NCI-H510A treated with DMSO at 0.1 percent for 48 hours (cell line): ENCODE data around the gene IKBKE.

Experiments used
- DNase-seq: peaks from one replicate; lab custom pipeline; 2025; lab: John Stamatoyannopoulos, UW

The IKBKE gene

GRCh38 chr1:206496131-206496793 is 26.0 kb downstream of the IKBKE start:
- DNase-seq, result no peak

DNA sequence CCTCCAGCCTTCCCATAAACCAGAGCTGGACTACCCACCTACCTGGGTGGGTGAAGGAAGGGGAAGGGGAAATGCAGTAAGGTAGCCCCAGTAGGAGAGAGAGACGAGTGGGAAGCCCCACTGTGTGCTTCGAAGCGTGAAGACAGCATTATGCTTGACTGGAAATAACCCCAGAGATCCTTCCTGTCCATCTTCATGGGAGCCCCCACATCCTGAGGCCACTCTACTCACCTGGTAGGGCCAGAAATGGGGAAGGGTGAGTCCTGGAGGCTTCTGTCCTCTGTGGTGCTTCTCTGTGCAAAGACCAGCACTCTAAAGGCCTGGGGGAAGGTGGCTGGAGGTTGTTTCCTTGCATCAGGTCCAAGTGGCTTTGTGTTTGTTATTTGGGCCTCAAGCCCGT is 27.1 kb downstream of the IKBKE start:
- no peak for DNase-seq

DNA sequence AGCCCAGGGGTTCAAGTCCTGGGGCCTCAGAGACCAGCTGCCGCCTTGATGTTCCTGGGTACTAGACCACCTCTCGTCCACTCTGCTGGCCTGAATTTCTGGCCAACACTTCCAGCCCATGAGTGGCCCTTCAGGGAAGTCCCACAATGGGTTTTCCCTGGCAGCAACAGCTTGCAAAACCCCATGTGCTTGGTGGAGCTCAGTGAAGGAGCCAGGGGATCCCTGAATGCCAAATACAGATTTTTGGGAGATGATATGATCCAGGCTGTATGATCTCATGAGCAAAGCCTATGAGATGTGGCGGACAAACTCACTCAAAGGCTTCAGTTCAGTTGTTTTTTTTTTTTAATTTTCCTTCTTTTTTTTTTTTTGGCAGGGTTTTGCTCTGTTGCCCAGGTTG is 27.5 kb downstream of the IKBKE start:
- DNase-seq, result no peak

- DNase-seq, result no peak
These were observed 28.4 kb downstream of the IKBKE start for GRCh38 chr1:206498685-206499084.

DNA sequence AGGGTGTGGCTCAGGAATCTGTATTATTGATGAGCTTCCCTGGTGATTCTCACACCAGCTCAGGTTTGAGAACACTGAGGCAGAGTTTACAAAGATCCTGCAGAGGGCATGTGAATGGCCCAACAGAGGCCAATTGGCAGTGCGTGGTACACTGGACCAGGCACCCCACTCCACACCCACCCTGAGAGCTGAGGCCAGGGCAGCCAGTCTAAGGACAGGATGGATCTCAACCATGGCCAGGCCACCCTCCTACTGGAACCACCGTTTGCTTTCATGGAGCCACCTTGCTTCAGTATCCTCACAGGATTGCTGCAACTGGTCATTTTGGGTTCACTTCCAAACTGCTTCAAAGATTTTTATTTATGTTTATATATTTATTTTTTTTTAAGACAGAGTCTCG is 29.8 kb downstream of the IKBKE start:
- DNase-seq, result no peak

DNA sequence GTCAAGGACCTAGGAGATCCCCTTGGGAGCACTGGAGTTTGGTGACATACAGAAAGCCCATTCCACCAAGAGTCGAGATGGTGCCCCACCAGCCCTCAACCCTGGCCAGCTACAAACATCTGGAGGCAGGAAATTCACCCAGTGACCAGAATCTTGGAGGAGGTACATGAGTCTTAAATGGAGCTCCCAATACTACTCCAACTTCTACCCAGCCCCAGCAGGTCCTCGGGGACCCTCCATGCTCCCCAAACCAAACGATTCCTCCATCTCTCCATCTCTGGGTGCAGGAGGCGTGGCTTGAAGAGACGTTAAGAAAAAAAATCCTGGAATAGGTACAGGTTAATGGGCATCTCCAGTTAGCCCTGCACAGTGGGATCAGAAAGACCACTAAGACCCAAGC is 31.6 kb downstream of the IKBKE start:
- DNase-seq, result no peak

- DNase-seq, result no peak
These were observed 32.1 kb downstream of the IKBKE start for GRCh38 chr1:206502403-206502802.

GRCh38 chr1:206502812-206503211 is 32.5 kb downstream of the IKBKE start:
- DNase-seq, result no peak

GRCh38 chr1:206503591-206504362 is 33.5 kb downstream of the IKBKE start:
- no peak for DNase-seq

DNA sequence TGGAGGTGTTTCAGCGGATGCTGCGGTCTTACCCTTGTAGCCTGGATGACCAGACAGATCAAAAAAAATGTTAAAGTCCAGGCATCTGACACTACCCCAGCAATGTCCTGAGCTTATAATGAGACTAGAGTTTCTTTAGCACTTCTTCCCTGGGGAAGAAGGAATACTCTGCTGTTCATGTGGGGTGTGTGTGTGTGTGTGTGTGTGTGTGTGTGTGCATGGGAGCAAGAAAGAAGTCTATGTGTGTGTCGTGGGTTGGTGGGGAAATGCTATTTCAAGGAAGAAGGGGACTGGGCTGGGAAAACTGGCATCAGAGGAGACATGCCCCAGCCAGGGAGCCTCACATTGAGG is 34.1 kb downstream of the IKBKE start:
- no peak for DNase-seq

- no peak for DNase-seq
These were observed 35.6 kb downstream of the IKBKE start for GRCh38 chr1:206505702-206506355.

DNA sequence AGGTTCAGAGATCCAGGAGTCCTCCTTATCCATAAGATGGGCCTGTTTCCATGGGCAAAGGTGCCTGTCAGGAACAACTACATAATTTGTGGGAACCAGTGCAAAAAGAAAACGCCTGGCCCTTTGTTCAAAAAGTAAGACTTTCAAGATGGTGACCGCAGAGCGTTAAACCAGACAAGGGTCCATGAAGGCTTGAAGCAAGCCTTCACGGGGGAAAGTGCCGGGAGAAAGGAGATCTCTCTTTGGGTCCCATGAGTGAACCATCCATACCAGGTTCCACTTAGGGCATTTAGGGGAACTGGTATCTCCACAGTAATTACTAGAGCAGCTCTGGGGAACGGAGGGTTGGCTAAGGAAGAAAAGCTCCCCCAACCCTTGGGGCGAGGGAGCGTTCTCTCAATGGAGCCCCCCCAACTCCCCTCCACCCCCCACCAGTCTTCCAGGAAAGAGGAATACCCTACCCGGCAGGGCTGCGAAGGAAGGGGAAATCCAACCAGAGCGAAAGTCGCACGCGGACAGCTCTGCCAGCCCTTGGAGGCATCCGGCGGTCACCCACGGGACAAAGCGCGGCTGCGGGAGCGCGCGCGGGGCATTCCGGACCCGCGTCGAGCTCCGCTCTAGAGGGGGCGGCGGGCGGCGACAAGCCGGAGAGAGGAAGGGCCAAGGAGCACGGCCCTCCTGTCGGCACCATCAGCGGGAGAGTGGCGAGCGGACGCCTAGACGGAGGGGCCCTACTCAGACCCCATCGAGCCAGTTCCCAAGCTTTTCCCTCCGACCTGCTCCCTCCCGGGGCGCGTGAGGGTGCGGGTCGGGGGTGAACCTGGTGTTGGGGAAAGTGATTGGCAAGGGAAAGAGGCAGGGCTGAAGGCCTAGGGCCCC is 36.4 kb downstream of the IKBKE start:
- DNase-seq, result no peak

- DNase-seq, result peak; percentile 72
These were observed 37.2 kb downstream of the IKBKE start, which contains the start of gene RASSF5 for GRCh38 chr1:206507284-206508129. Gene RASSF5 (plus strand): TSS chr1:206507531. CDS start chr1:206507603, 72 bp downstream.

GRCh38 chr1:206508130-206508889 is 38.0 kb downstream of the IKBKE start:
- no peak for DNase-seq

GRCh38 chr1:206508956-206509355 is 38.7 kb downstream of the IKBKE start:
- no peak for DNase-seq

DNA sequence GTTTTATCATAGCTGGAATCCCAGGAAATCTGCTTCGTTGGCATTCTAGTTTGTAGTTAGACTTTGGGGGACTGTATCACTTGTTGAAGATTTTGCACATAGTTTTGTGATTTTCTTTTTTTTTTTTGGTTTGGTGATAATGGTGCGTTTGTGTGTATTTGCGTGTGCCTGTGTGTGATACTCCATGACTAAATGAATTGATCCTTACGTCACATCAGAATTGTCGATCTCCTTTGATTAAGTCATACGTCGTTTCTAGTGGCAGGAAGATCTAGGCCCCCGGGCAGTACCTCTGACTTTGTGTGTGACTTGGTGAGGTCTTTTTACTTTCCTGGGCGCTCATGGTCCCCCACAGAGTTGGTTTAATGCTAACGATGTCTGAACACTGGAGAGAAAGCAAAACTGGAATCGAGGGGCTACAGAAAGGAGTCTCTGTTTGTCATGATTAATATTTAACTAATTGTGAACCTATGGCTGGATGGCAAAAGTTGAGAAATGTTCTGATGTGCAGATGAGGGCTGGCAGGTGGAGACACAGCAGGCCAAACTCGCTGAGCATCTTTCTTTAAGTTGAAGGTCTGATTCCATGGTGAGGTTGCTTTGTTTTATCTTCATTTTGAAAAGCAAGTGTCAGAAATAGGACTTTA is 39.5 kb downstream of the IKBKE start:
- DNase-seq, result no peak

- DNase-seq, result peak; percentile 44
These were observed 40.1 kb downstream of the IKBKE start for GRCh38 chr1:206510371-206510770.

DNA sequence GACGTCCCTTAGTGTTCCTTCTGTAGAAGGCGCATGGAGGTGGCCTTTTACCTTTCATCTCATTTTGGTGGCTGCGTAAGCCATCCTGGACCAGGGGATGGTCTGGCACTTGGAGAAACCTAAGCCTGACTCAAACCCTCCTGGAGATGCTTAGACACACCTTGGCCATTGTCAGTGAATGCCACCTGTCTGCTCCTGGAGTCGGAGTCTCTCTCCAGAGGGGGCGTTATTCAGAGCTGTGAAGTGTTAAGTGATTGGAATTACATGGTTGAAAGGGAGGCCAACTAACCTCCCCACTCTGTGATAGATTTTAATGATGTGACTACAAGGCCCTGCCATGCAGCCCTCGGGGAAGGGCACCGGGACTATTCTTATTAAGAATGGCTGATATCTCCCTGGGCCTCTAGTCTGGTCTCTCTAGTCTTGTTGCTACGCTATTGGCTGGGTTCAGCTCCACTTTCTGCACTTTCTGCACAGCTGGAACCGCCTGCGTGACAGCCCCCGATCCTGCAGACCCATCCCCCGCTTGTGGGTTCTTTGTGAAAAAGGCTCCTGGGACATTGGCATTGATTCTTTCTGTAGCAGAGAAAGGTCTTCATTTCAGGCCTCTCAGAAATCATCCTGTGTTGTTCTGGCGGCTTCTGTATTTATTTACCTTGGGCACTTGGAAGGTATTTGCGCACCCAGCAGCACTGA is 41.2 kb downstream of the IKBKE start:
- DNase-seq, result peak; percentile 57
